Neuronal stem cell (in vitro differentiated cells): ENCODE data around the gene NUDT3.
A peak's percentile ranks its signal among the peaks of the same experiment; 100 is the strongest.

Source experiments
- DNase-seq: peaks from one replicate; pipeline ENCODE4 v3.0.0-alpha.2; 2013; ENCODE audit warnings: low spot score
- H2AFZ ChIP-seq: one replicate; pipeline ENCODE4 v1.6.1; 2013; ENCODE audit warnings: mild to moderate bottlenecking, low read length, inconsistent platforms
- H2AK5ac ChIP-seq: 2 replicates; pipeline ENCODE4 v1.6.1; 2013; ENCODE audit warnings: low read depth, mild to moderate bottlenecking, inconsistent platforms, low read length, moderate library complexity, mixed read lengths
- H2BK120ac ChIP-seq: 2 replicates; pipeline ENCODE4 v1.6.1; 2013; ENCODE audit warnings: low read depth, mild to moderate bottlenecking, inconsistent platforms, low read length, moderate library complexity, mixed read lengths
- H2BK12ac ChIP-seq: one replicate; pipeline ENCODE4 v1.6.1; 2013; ENCODE audit warnings: low read length, inconsistent platforms
- H2BK15ac ChIP-seq: 2 replicates; pipeline ENCODE4 v1.6.1; 2013; ENCODE audit warnings: mild to moderate bottlenecking, low read length, inconsistent platforms, mixed read lengths
- H2BK5ac ChIP-seq: one replicate; pipeline ENCODE4 v1.6.1; 2013; ENCODE audit warnings: inconsistent platforms, mild to moderate bottlenecking, low read length, moderate library complexity
- H3K14ac ChIP-seq: one replicate; pipeline ENCODE4 v1.6.1; 2013; ENCODE audit warnings: low read length, inconsistent platforms
- H3K18ac ChIP-seq: 2 replicates; pipeline ENCODE4 v1.6.1; 2013; ENCODE audit warnings: low read length, inconsistent platforms
- H3K23ac ChIP-seq: 2 replicates; pipeline ENCODE4 v1.6.1; 2013; ENCODE audit warnings: low read depth, mild to moderate bottlenecking, mixed read lengths, low read length, inconsistent platforms; ENCODE audit not compliant: poor library complexity
- H3K27ac ChIP-seq: replicated peaks from 3 replicates; pipeline ENCODE4 v1.5.1; 2013; ENCODE audit warnings: low read length, inconsistent platforms
- H3K27me3 ChIP-seq, 3 experiments: 2 replicates each; pipeline ENCODE4 v1.6.1; 2013; ENCODE audit warnings: low read length in 3 of 3, mild to moderate bottlenecking in 2 of 3, inconsistent platforms in 1 of 3, low read depth in 1 of 3, mixed read lengths in 1 of 3, moderate library complexity in 1 of 3; ENCODE audit not compliant: control insufficient read depth in 3 of 3, insufficient read depth in 3 of 3
- H3K36me3 ChIP-seq, 2 donors: replicated peaks in 1 of 2; 2 replicates each; pipeline ENCODE4 v1.6.1; 2013; ENCODE audit warnings: low read length in 2 of 2; ENCODE audit not compliant: control insufficient read depth in 2 of 2, insufficient read depth in 2 of 2
- H3K4ac ChIP-seq: 2 replicates; pipeline ENCODE4 v1.6.1; 2013; ENCODE audit warnings: inconsistent platforms, mild to moderate bottlenecking, low read length, moderate library complexity
- H3K4me1 ChIP-seq, 2 donors: 1 replicate in 1 of 2; 2 replicates in 1 of 2; pipeline ENCODE4 v1.6.1; 2013; ENCODE audit warnings: low read length in 2 of 2, low read depth in 1 of 2; ENCODE audit not compliant: control insufficient read depth in 2 of 2, insufficient read depth in 1 of 2
- H3K4me2 ChIP-seq: one replicate; pipeline ENCODE4 v1.6.1; 2013; ENCODE audit warnings: mild to moderate bottlenecking, low read length, inconsistent platforms; ENCODE audit not compliant: insufficient read depth, poor library complexity, severe bottlenecking
- H3K4me3 ChIP-seq, 2 donors: 2 replicates each; pipeline ENCODE4 v1.5.1; 2013; ENCODE audit warnings: low read length in 2 of 2, mild to moderate bottlenecking in 2 of 2, inconsistent platforms in 1 of 2, moderate library complexity in 1 of 2
- H3K79me1 ChIP-seq: one replicate; pipeline ENCODE4 v1.6.1; 2013; ENCODE audit warnings: low read depth, mild to moderate bottlenecking, inconsistent platforms, low read length, moderate library complexity
- H3K9ac ChIP-seq: one replicate; pipeline ENCODE4 v1.6.1; 2013; ENCODE audit warnings: mild to moderate bottlenecking, low read depth, low read length, inconsistent platforms; ENCODE audit not compliant: poor library complexity
- H3K9me3 ChIP-seq, 2 donors: replicated peaks in 1 of 2; 2 replicates each; pipeline versions ENCODE3 to v1.6.1; 2013; ENCODE audit warnings: low read length in 2 of 2, mild to moderate bottlenecking in 2 of 2, inconsistent platforms in 1 of 2, low read depth in 1 of 2, mixed read lengths in 1 of 2, moderate library complexity in 1 of 2; ENCODE audit not compliant: control insufficient read depth in 2 of 2, insufficient read depth in 1 of 2
- H4K8ac ChIP-seq: one replicate; pipeline ENCODE4 v1.6.1; 2013; ENCODE audit warnings: low read depth, mild to moderate bottlenecking, inconsistent platforms, low read length, moderate library complexity
- H4K91ac ChIP-seq: one replicate; pipeline ENCODE4 v1.6.1; 2013; ENCODE audit warnings: low read length, low read depth, mild to moderate bottlenecking, inconsistent platforms; ENCODE audit not compliant: poor library complexity
- WGBS, 2 donors: extraction: QIAGEN DNeasy Blood & Tissue Kit; methylation state at CpG; one replicate each; pipeline ENCODE4 v1.1.7; 2013; ENCODE audit warnings: missing lambda C conversion rate in 2 of 2, mixed read lengths in 1 of 2; ENCODE audit not compliant: insufficient read length in 2 of 2, insufficient replicate concordance in 1 of 2; ENCODE audit errors: extremely low coverage in 2 of 2; 5-methylcytosine and 5-hydroxymethylcytosine counted together

NUDT3 gene

GRCh38 chr6:34248198-34248726 is 144.2 kb downstream of the NUDT3 start:
- Histone ChIP-seq H3K4me2 (peak overlapping the region; percentile 93), H4K91ac (no peak overlapping the region), H3K4me3 (peak overlapping the region; percentile 82 to 83), H2AFZ (peak overlapping the region; percentile 99), H2BK12ac (no peak overlapping the region), H3K14ac (peak overlapping the region; percentile 94), H3K79me1 (peaks cover 2% of the 10 kb centered on the region), H3K23ac (peak overlapping the region; percentile 85), H3K27me3 (no peaks in the 10 kb centered on the region), H4K8ac (no peak overlapping the region), H3K4ac (peak overlapping the region; percentile 84), H3K4me1 (peaks cover 11 to 12% of the 10 kb centered on the region in 2 donors), H3K18ac (peak overlapping the region; percentile 95), H3K27ac (peak overlapping the region; percentile 51), H2AK5ac (no peak overlapping the region), H2BK5ac (peak overlapping the region; percentile 90), H3K9me3 (peaks cover 0 to 1% of the 10 kb centered on the region in 2 donors), H2BK120ac (peak overlapping the region; percentile 31), H2BK15ac (peak overlapping the region; percentile 67), H3K9ac (peak overlapping the region; percentile 95), H3K36me3 (peaks cover 10 to 24% of the 10 kb centered on the region in 2 donors)
- WGBS, 2 donors = no CpG with 5 or more reads among the region's 17 CpGs
- no peak for DNase-seq

DNA sequence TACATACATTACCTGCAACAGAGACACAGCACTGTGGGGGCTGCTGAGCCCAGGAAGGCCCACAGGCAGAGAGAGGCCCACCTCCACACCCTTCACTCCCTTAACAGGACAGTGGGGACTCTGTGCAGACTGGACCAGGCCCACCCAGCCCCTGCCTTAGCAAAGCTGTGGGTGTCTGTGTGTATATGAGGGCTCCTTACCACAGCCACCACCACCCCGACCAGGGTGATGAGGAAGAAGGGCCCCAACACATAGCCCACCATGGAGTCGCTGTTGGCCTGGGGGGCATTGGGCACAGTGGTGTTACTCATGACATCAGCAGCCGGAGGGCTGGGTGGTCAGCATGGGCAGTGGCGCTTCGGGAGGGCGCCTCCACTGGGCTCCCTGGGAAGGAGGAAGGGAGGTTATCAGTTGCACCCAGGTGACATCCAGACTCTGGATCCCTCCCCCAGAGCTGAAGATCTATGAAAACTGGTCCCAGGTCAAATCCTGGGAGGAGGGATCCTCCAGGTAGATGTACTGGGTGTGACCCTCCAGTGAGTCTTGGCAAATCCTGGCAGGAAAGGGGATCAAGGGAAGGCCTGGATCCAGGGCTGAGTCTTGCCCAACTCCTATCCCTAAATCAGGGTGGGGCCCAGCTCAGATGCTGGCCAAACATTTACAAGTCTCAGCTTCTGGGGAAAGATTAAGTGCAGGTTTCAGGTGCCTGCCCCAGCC is 144.8 kb downstream of the NUDT3 start:
- Histone ChIP-seq H2BK5ac (peak overlapping the region; percentile 90), H2AK5ac (no peak overlapping the region), H2AFZ (no peak overlapping the region), H3K4me3 (peak overlapping the region in 1 of 2 donors; percentile 82), H3K36me3 (peaks cover 16 to 30% of the 10 kb centered on the region in 2 donors), H2BK15ac (peak overlapping the region; percentile 67), H3K14ac (no peak overlapping the region), H4K91ac (no peak overlapping the region), H3K9me3 (peaks cover 0 to 1% of the 10 kb centered on the region in 2 donors), H3K27ac (peak overlapping the region; percentile 26), H3K9ac (no peak overlapping the region), H3K4me2 (no peak overlapping the region), H2BK12ac (no peak overlapping the region), H2BK120ac (no peak overlapping the region), H3K18ac (no peak overlapping the region), H3K27me3 (no peaks in the 10 kb centered on the region), H3K23ac (peak overlapping the region; percentile 73), H3K4me1 (peaks cover 12 to 13% of the 10 kb centered on the region in 2 donors), H3K4ac (no peak overlapping the region), H4K8ac (no peak overlapping the region), H3K79me1 (peaks cover 2% of the 10 kb centered on the region)
- no peak for DNase-seq
- no CpG with 5 or more reads among the region's 6 CpGs for WGBS, 2 donors

- Histone ChIP-seq H2AK5ac (no peak overlapping the region), H3K27ac (peak overlapping the region; percentile 23), H3K4me1 (peaks cover 12 to 13% of the 10 kb centered on the region in 2 donors), H2AFZ (no peak overlapping the region), H2BK120ac (no peak overlapping the region), H2BK12ac (no peak overlapping the region), H4K8ac (no peak overlapping the region), H3K23ac (peak overlapping the region; percentile 67), H2BK15ac (no peak overlapping the region), H3K4ac (no peak overlapping the region), H3K14ac (no peak overlapping the region), H3K9me3 (peaks cover 0 to 1% of the 10 kb centered on the region in 2 donors), H3K4me2 (no peak overlapping the region), H3K36me3 (peaks cover 24 to 39% of the 10 kb centered on the region in 2 donors), H3K18ac (peak overlapping the region; percentile 1), H3K79me1 (peaks cover 2% of the 10 kb centered on the region), H3K27me3 (no peaks in the 10 kb centered on the region), H3K4me3 (peak overlapping the region in 1 of 2 donors; percentile 3), H3K9ac (peak overlapping the region; percentile 54), H2BK5ac (no peak overlapping the region), H4K91ac (no peak overlapping the region)
- no peak for DNase-seq
- no CpG with 5 or more reads among the region's 8 CpGs for WGBS, 2 donors
Measured at GRCh38 chr6:34246563-34247391, 145.7 kb downstream of the NUDT3 start.

DNA sequence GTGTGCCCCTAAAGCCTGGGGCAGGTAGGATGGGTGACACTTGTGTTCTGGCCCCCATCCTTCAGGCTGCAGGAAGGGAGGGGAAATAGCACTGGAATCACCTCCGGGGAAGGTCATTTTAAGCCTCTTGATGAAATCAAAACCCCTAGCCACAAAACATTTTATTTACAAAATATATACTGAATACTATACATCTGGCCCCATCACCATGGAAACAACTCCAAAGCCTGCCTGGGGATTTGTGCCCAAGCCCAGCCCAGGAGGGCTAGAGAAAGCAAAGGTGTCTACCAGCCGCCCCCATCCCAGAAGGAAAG is 146.3 kb downstream of the NUDT3 start:
- Histone ChIP-seq H3K4ac (no peak overlapping the region), H4K91ac (no peak overlapping the region), H3K9ac (peak overlapping the region; percentile 54), H2BK120ac (no peak overlapping the region), H3K79me1 (peaks cover 5% of the 10 kb centered on the region), H3K23ac (peak overlapping the region; percentile 67), H3K27me3 (no peaks in the 10 kb centered on the region), H2BK5ac (no peak overlapping the region), H2AFZ (no peak overlapping the region), H3K36me3 (peaks cover 29 to 44% of the 10 kb centered on the region in 2 donors), H4K8ac (no peak overlapping the region), H3K14ac (no peak overlapping the region), H3K18ac (no peak overlapping the region), H2AK5ac (no peak overlapping the region), H3K4me3 (no peak overlapping the region), H3K4me2 (no peak overlapping the region), H2BK12ac (no peak overlapping the region), H2BK15ac (no peak overlapping the region), H3K27ac (no peak overlapping the region), H3K4me1 (peaks cover 12 to 13% of the 10 kb centered on the region in 2 donors), H3K9me3 (peaks cover 0 to 1% of the 10 kb centered on the region in 2 donors)
- no CpG with 5 or more reads among the region's 2 CpGs for WGBS, 2 donors
- no peak for DNase-seq
